ENCODE measurements around the gene AGAP2.
A peak's percentile ranks its signal among the peaks of the same experiment; 100 is the strongest.
"Not testable (repeated sequence)": the region's sequence is repeated elsewhere in the genome, so short reads cannot be mapped to it uniquely, and the experiment has no call there.

Gene AGAP2

GRCh38 chr12:57735198-57735855 is 3.2 kb downstream of the AGAP2 start:
- DNase-seq = peak; percentile 24

- DNase-seq = no peak
Measured at GRCh38 chr12:57734591-57734990, 4.0 kb downstream of the AGAP2 start.

- DNase-seq = no peak
Measured at GRCh38 chr12:57733928-57734327, 4.6 kb downstream of the AGAP2 start.

GRCh38 chr12:57732726-57733593 is 5.6 kb downstream of the AGAP2 start:
- DNase-seq = no peak

- no peak for DNase-seq
Measured at GRCh38 chr12:57732270-57732669, 6.3 kb downstream of the AGAP2 start.

- DNase-seq = no peak
Measured at GRCh38 chr12:57731411-57732080, 7.0 kb downstream of the AGAP2 start.

- no peak for DNase-seq
Measured at GRCh38 chr12:57730336-57731067, 8.0 kb downstream of the AGAP2 start.

GRCh38 chr12:57729321-57729844 is 9.2 kb downstream of the AGAP2 start:
- DNase-seq = no peak

GRCh38 chr12:57727758-57728395 is 10.7 kb downstream of the AGAP2 start:
- no peak for DNase-seq

- no peak for DNase-seq
Measured at GRCh38 chr12:57726884-57727757, 11.4 kb downstream of the AGAP2 start.

- DNase-seq = peak; percentile 88
Measured at GRCh38 chr12:57726151-57726883, 12.2 kb downstream of the AGAP2 start.

- no peak for DNase-seq
Measured at GRCh38 chr12:57725851-57726150, 12.7 kb downstream of the AGAP2 start.

GRCh38 chr12:57724936-57725740 is 13.4 kb downstream of the AGAP2 start:
- no peak for DNase-seq

- DNase-seq = no peak
Measured at GRCh38 chr12:57724003-57724935, 14.3 kb downstream of the AGAP2 start.

GRCh38 chr12:57723630-57723962 is 14.9 kb downstream of the AGAP2 start:
- no peak for DNase-seq

GRCh38 chr12:57722716-57723629 is 15.6 kb downstream of the AGAP2 start:
- peak; percentile 44 for DNase-seq

GRCh38 chr12:57721846-57722608 is 16.5 kb downstream of the AGAP2 start:
- not testable (repeated sequence) for DNase-seq

Data from NCI-H2171 (cell line).